AG04450 (cell line): Measurements from ENCODE around the gene TDO2. TPM values are rescaled to one million over a fixed set of nuclear protein-coding genes. Genes with fewer than 3 reads are reported as not detected.

Source experiments
- CTCF ChIA-PET: fragments of 300-600, 350-600 bp; formaldehyde crosslinking; extraction: SDS; loops from one replicate; lab custom pipeline; 2022; ENCODE audit warnings: antibody characterized with exemption, inconsistent platforms; lab: Charles Lee
- POLR2A ChIA-PET: fragments of 350-600 bp; formaldehyde crosslinking; extraction: SDS; loops from one replicate; lab custom pipeline; 2021; ENCODE audit warnings: antibody characterized with exemption, inconsistent platforms; lab: Yijun Ruan, JAX
- DNase-seq: peaks from one replicate; pipeline ENCODE4 v3.0.0-alpha.2; 2011; ENCODE audit warnings: low read depth, low spot score
- H3K27ac ChIP-seq: one replicate; pipeline ENCODE4 v1.5.1; 2012; ENCODE audit warnings: low read depth, low read length, control low read depth
- H3K27me3 ChIP-seq: one replicate; pipeline ENCODE4 v1.6.0; 2012; ENCODE audit warnings: low read length; ENCODE audit not compliant: control insufficient read depth, insufficient read depth
- H3K4me3 ChIP-seq: 2 replicates; pipeline ENCODE4 v1.5.1; 2011; ENCODE audit warnings: mild to moderate bottlenecking, low read depth, low read length, control low read depth
- H3K9me3 ChIP-seq: 2 replicates; pipeline ENCODE4 v1.5.1; 2012; ENCODE audit warnings: low read length; ENCODE audit not compliant: control insufficient read depth, insufficient read depth
- polyA plus RNA-seq: library from polyadenylated mRNA; depleted of rRNA; stranded (reverse); fragments of >200 nt; gene quantifications from 2 replicates; pipeline ENCODE4 v1.2.3, GENCODE V29; 2011
- TF ChIP-seq, protein P1 (sequence below): IDR thresholded peaks from 2 replicates; pipeline ENCODE4 v1.5.1; 2011; ENCODE audit warnings: low read depth, low read length, control low read depth, inconsistent platforms

TDO2 gene
- polyA plus RNA-seq, 1 experiment = 0.84 TPM

DNA sequence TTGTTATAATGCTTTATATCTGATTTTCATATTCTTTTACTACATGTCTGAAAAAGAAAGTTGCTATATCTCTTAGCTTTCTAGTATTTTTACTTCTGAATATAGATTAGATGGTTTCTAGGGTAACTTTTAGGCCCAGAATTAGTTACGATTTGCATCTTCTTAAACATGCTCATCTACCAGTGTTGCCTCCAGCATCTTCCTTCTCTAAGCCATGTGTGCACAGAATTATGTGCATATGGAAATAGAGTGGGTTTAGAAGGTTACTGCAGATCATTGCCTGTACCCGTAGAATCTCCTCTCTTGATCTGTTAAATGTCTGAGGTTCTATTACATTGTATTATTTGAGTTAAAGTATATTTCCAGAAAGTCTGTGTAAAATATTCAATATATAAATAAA is 2.5 kb upstream of the TDO2 start:
- Histone ChIP-seq H3K27me3 (no peaks in the 10 kb centered on the region), H3K27ac (no peak overlapping the region), H3K4me3 (no peak overlapping the region), H3K9me3 (no peaks in the 10 kb centered on the region; the same call in 1 of the 2 replicates)
- DNase-seq = no peak
- CTCF ChIA-PET = interaction anchor here (1.2 kb wide), 1 partner anchor 51 kb away, joined by 3 read pairs; no protein-coding TSS in a partner anchor
- POLR2A ChIA-PET = interaction anchor here (0.5 kb wide), 1 partner anchor 22 kb away, joined by 3 read pairs; no protein-coding TSS in a partner anchor
- TF ChIP-seq, protein P1, sequence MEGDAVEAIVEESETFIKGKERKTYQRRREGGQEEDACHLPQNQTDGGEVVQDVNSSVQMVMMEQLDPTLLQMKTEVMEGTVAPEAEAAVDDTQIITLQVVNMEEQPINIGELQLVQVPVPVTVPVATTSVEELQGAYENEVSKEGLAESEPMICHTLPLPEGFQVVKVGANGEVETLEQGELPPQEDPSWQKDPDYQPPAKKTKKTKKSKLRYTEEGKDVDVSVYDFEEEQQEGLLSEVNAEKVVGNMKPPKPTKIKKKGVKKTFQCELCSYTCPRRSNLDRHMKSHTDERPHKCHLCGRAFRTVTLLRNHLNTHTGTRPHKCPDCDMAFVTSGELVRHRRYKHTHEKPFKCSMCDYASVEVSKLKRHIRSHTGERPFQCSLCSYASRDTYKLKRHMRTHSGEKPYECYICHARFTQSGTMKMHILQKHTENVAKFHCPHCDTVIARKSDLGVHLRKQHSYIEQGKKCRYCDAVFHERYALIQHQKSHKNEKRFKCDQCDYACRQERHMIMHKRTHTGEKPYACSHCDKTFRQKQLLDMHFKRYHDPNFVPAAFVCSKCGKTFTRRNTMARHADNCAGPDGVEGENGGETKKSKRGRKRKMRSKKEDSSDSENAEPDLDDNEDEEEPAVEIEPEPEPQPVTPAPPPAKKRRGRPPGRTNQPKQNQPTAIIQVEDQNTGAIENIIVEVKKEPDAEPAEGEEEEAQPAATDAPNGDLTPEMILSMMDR = no peak

- POLR2A ChIA-PET = no interaction called here
- Histone ChIP-seq H3K9me3 (no peaks in the 10 kb centered on the region), H3K27me3 (no peaks in the 10 kb centered on the region), H3K27ac (no peak overlapping the region), H3K4me3 (no peak overlapping the region)
- CTCF ChIA-PET = no interaction called here
- no peak for DNase-seq
- TF ChIP-seq, protein P1 = no peak
These were observed 835 bp downstream of the TDO2 start for GRCh38 chr4:155904331-155904730.

- no peaks in the 10 kb centered on the region for H3K27me3 ChIP-seq
- no peaks in the 10 kb centered on the region for H3K9me3 ChIP-seq
- TF ChIP-seq, protein P1 = no peak
- DNase-seq = peak; percentile 94
- no peak overlapping the region for H3K27ac ChIP-seq
- POLR2A ChIA-PET = interaction anchor here (1.1 kb wide), 2 partner anchors 17 kb away, joined by 3 to 5 read pairs; no protein-coding TSS in a partner anchor
- no peak overlapping the region for H3K4me3 ChIP-seq
- CTCF ChIA-PET = interaction anchor here (1.0 to 1.1 kb wide), 2 partner anchors 46 to 97 kb away, joined by 3 read pairs; no protein-coding TSS in a partner anchor
These were observed 3.2 kb downstream of the TDO2 start for GRCh38 chr4:155906554-155907247.

- Histone ChIP-seq H3K4me3 (no peak overlapping the region), H3K9me3 (no peaks in the 10 kb centered on the region), H3K27me3 (no peaks in the 10 kb centered on the region), H3K27ac (no peak overlapping the region)
- no peak for DNase-seq
- TF ChIP-seq, protein P1 = no peak
- ChIA-PET POLR2A (interaction anchor here (0.5 to 1.1 kb wide), 3 partner anchors 17 to 1040 kb away, joined by 3 to 5 read pairs (median 3); no protein-coding TSS in a partner anchor), CTCF (interaction anchor here (0.8 to 1.1 kb wide), 3 partner anchors 45 to 98 kb away, joined by 3 read pairs; partner anchors contain the start of gene CTSO)
These were observed 4.1 kb downstream of the TDO2 start for GRCh38 chr4:155907556-155907955.
